H1 (cell line): ENCODE results near the gene CNTN3. TPM values are rescaled to one million over a fixed set of nuclear protein-coding genes. Genes with fewer than 3 reads are reported as not detected.

ENCODE experiments used
- CTCF ChIA-PET: fragments of 300-600 bp; sonication (Branson Sonifier 250); formaldehyde crosslinking; loops from one replicate; lab custom pipeline; 2021; ENCODE audit not compliant: partially characterized antibody; lab: Charles Lee
- POLR2A ChIA-PET: fragments of 300-600 bp; sonication (Branson Sonifier 250); formaldehyde crosslinking; loops from one replicate; lab custom pipeline; 2021; ENCODE audit warnings: inconsistent platforms; ENCODE audit not compliant: partially characterized antibody; lab: Charles Lee
- DNase-seq, 2 experiments: peaks; one replicate each; pipeline versions ENCODE4 v3.0.0 to v3.0.0-alpha.2; 2010 to 2022; ENCODE audit warnings: low spot score in 2 of 2, low read depth in 1 of 2, mixed read lengths in 1 of 2
- FAIRE-seq: peaks from 2 replicates; lab custom pipeline; 2011; peaks lifted over from hg19 to GRCh38; lab: Jason Lieb, UNC
- H2AFZ ChIP-seq: 2 replicates; pipeline ENCODE4 v1.8.1; 2012; ENCODE audit warnings: low read length, inconsistent platforms
- H2AK5ac ChIP-seq: 2 replicates; pipeline ENCODE4 v1.6.1; 2013; ENCODE audit warnings: low read depth, low read length
- H2BK120ac ChIP-seq: replicated peaks from 2 replicates; pipeline ENCODE3; 2013; ENCODE audit warnings: low read depth, low read length, inconsistent platforms
- H2BK12ac ChIP-seq: 2 replicates; pipeline ENCODE4 v1.6.1; 2013; ENCODE audit warnings: low read depth, low read length
- H2BK15ac ChIP-seq: 2 replicates; pipeline ENCODE4 v1.6.1; 2013; ENCODE audit warnings: low read length
- H2BK20ac ChIP-seq: 2 replicates; pipeline ENCODE4 v1.6.1; 2013; ENCODE audit warnings: low read length
- H2BK5ac ChIP-seq: 2 replicates; pipeline ENCODE4 v1.6.1; 2013; ENCODE audit warnings: low read depth, low read length
- H3K14ac ChIP-seq: 2 replicates; pipeline ENCODE4 v1.6.1; 2013; ENCODE audit warnings: inconsistent platforms; ENCODE audit not compliant: insufficient read length
- H3K18ac ChIP-seq: 2 replicates; pipeline ENCODE4 v1.6.1; 2013; ENCODE audit warnings: low read length; ENCODE audit errors: extremely low read depth
- H3K23ac ChIP-seq: 2 replicates; pipeline ENCODE4 v1.6.1; 2013; ENCODE audit warnings: inconsistent platforms; ENCODE audit not compliant: insufficient read length
- H3K23me2 ChIP-seq: 2 replicates; pipeline ENCODE4 v1.6.1; 2013; ENCODE audit warnings: low read depth, low read length
- H3K27ac ChIP-seq: 2 replicates; pipeline ENCODE4 v1.6.1; 2011; ENCODE audit warnings: low read depth, low read length, inconsistent platforms
- H3K27me3 ChIP-seq, 4 experiments: replicated peaks in 1 of 4; 1 replicate in 1 of 4; 2 replicates in 3 of 4; pipeline versions ENCODE4 v1.6.1 to v1.8.1; 2011 to 2013; ENCODE audit warnings: low read length in 3 of 4, mild to moderate bottlenecking in 3 of 4, inconsistent platforms in 2 of 4, mixed read lengths in 2 of 4, moderate library complexity in 1 of 4; ENCODE audit not compliant: control insufficient read depth in 3 of 4, insufficient read depth in 3 of 4; ENCODE audit errors: extremely low read depth in 1 of 4
- H3K36me3 ChIP-seq, 4 experiments: 2 replicates each; pipeline versions ENCODE4 v1.6.1 to v1.8.1; 2011 to 2013; ENCODE audit warnings: mild to moderate bottlenecking in 4 of 4, low read length in 3 of 4, moderate library complexity in 2 of 4, control low read depth in 1 of 4, inconsistent platforms in 1 of 4; ENCODE audit not compliant: insufficient read depth in 4 of 4, control insufficient read depth in 2 of 4
- H3K4ac ChIP-seq: replicated peaks from 2 replicates; pipeline ENCODE3; 2013; ENCODE audit warnings: low read length, low read depth, mixed read lengths, inconsistent platforms; ENCODE audit not compliant: insufficient read length
- H3K4me1 ChIP-seq, 4 experiments: replicated peaks in 1 of 4; 1 replicate in 1 of 4; 2 replicates in 3 of 4; pipeline versions ENCODE4 v1.6.1 to v1.8.1; 2011 to 2013; ENCODE audit warnings: low read length in 3 of 4, inconsistent platforms in 2 of 4, mixed read lengths in 1 of 4; ENCODE audit not compliant: insufficient read depth in 4 of 4, control insufficient read depth in 3 of 4
- H3K4me2 ChIP-seq, 2 experiments: 2 replicates each; pipeline versions ENCODE4 v1.6.1 to v1.8.1; 2011 to 2013; ENCODE audit warnings: low read depth in 2 of 2, low read length in 2 of 2, control low read depth in 1 of 2, inconsistent platforms in 1 of 2, mild to moderate bottlenecking in 1 of 2; ENCODE audit not compliant: insufficient read depth in 1 of 2
- H3K4me3 ChIP-seq, 4 experiments: fragments of 200-600, 300-600 bp in 1 of 4; sonication (generic), shearing (Covaris generic), sonication (Bioruptor Twin) in 1 of 4; 2 replicates each; pipeline versions ENCODE4 v1.5.1 to v1.8.1; 2011 to 2016; ENCODE audit warnings: low read length in 4 of 4, low read depth in 3 of 4, control low read depth in 2 of 4, inconsistent platforms in 2 of 4, mild to moderate bottlenecking in 2 of 4, mixed read lengths in 1 of 4, moderate library complexity in 1 of 4; ENCODE audit not compliant: insufficient read depth in 2 of 4; ENCODE audit errors: extremely low read depth in 1 of 4
- H3K56ac ChIP-seq: replicated peaks from 2 replicates; pipeline ENCODE3; 2013; ENCODE audit warnings: low read depth, mild to moderate bottlenecking, mixed read lengths, low read length, inconsistent platforms; ENCODE audit not compliant: insufficient read length
- H3K79me1 ChIP-seq: 2 replicates; pipeline ENCODE4 v1.6.1; 2013; ENCODE audit warnings: low read depth, low read length, control low read depth
- H3K79me2 ChIP-seq, 2 experiments: 2 replicates each; pipeline versions ENCODE4 v1.6.1 to v1.8.1; 2012 to 2013; ENCODE audit warnings: low read length in 2 of 2, mild to moderate bottlenecking in 2 of 2, inconsistent platforms in 1 of 2; ENCODE audit not compliant: insufficient read depth in 2 of 2, control insufficient read depth in 1 of 2
- H3K9ac ChIP-seq, 4 experiments: replicated peaks in 1 of 4; 1 replicate in 1 of 4; 2 replicates in 3 of 4; pipeline versions ENCODE4 v1.6.1 to v1.8.1; 2011 to 2013; ENCODE audit warnings: low read depth in 3 of 4, low read length in 3 of 4, control low read depth in 2 of 4, mild to moderate bottlenecking in 2 of 4, moderate library complexity in 2 of 4, inconsistent platforms in 1 of 4; ENCODE audit errors: extremely low read depth in 1 of 4
- H3K9me3 ChIP-seq, 2 experiments: 2 replicates each; pipeline versions ENCODE4 v1.6.1 to v1.8.1; 2012 to 2013; ENCODE audit warnings: mild to moderate bottlenecking in 2 of 2, moderate library complexity in 2 of 2, control low read depth in 1 of 2, inconsistent platforms in 1 of 2, low read depth in 1 of 2, low read length in 1 of 2, mixed read lengths in 1 of 2; ENCODE audit not compliant: insufficient read depth in 2 of 2
- H4K20me1 ChIP-seq, 2 experiments: replicated peaks in 1 of 2; 2 replicates each; pipeline versions ENCODE3 to v1.8.1; 2011 to 2013; ENCODE audit warnings: inconsistent platforms in 2 of 2, low read length in 2 of 2, mild to moderate bottlenecking in 1 of 2; ENCODE audit not compliant: insufficient read depth in 2 of 2, control insufficient read depth in 1 of 2
- H4K5ac ChIP-seq: 2 replicates; pipeline ENCODE4 v1.6.1; 2013; ENCODE audit warnings: low read length, low read depth, mixed read lengths, inconsistent platforms; ENCODE audit not compliant: insufficient read length
- H4K8ac ChIP-seq: 2 replicates; pipeline ENCODE4 v1.8.0; 2013; ENCODE audit warnings: mild to moderate bottlenecking, moderate library complexity, low read length, inconsistent platforms; ENCODE audit not compliant: insufficient read depth; ENCODE audit errors: extremely low read depth
- H4K91ac ChIP-seq: replicated peaks from 2 replicates; pipeline ENCODE3; 2013; ENCODE audit warnings: low read length, mixed read lengths, inconsistent platforms; ENCODE audit not compliant: insufficient read length
- GTF2F1 ChIP-seq: IDR thresholded peaks from 2 replicates; pipeline ENCODE4 v1.6.1; 2012; ENCODE audit warnings: low read depth, low read length, improper control_type of control experiment, borderline replicate concordance
- RNF2 ChIP-seq: fragments of 200-900, 300-1000 bp; sonication (generic); IDR thresholded peaks from 2 replicates; pipeline ENCODE4 v1.7.1; 2016; ENCODE audit warnings: borderline replicate concordance, low read depth, mild to moderate bottlenecking, antibody characterized with exemption, low read length; ENCODE audit not compliant: poor library complexity, severe bottlenecking; ENCODE audit errors: missing control alignments
- SP1 ChIP-seq: IDR thresholded peaks from 2 replicates; pipeline ENCODE4 v1.6.1; 2011; ENCODE audit warnings: low read depth, low read length
- WGBS, 2 experiments: shearing (Covaris generic) in 1 of 2; methylation state at CpG; one replicate each; pipeline versions ENCODE4 v1.1.6 to v1.1.7; 2013 to 2015; ENCODE audit warnings: low lambda C conversion rate in 2 of 2, mixed read lengths in 2 of 2, inconsistent platforms in 1 of 2, low coverage in 1 of 2, missing lambda C conversion rate in 1 of 2; ENCODE audit not compliant: insufficient replicate concordance in 2 of 2, insufficient coverage in 1 of 2, insufficient read length in 1 of 2; ENCODE audit errors: extremely low coverage in 1 of 2, missing lambda C conversion rate in 1 of 2; 5-methylcytosine and 5-hydroxymethylcytosine counted together
- polyA plus RNA-seq, 7 experiments: library from polyadenylated mRNA; depleted of rRNA in 3 of 7; stranded (reverse) in 5 of 7; unstranded in 2 of 7; fragments of >200 nt in 5 of 7; fragments of 200-250 nt in 2 of 7; gene quantifications; 1 replicate in 5 of 7; 2 replicates in 1 of 7; 4 replicates in 1 of 7; pipeline versions ENCODE4 v1.2.1 to v1.2.3, GENCODE V29; 2011 to 2013; ENCODE audit warnings: missing spikeins in 2 of 7, mixed read lengths in 2 of 7
- total RNA-seq: library from RNA; stranded (reverse); fragmentation: NEBNext Ultra II Directional; extraction: Animal tissue kit (Norgen Biotek cat#: 25700); gene quantifications from 2 replicates; pipeline ENCODE4 v1.2.1, GENCODE V29; 2021

Gene CNTN3
- total and polyA plus RNA-seq, 2 of the 8 experiments (the other 6 are each of a cell fraction or from before 2014, with no cell fraction given) = 0.11 to 0.13 TPM

DNA sequence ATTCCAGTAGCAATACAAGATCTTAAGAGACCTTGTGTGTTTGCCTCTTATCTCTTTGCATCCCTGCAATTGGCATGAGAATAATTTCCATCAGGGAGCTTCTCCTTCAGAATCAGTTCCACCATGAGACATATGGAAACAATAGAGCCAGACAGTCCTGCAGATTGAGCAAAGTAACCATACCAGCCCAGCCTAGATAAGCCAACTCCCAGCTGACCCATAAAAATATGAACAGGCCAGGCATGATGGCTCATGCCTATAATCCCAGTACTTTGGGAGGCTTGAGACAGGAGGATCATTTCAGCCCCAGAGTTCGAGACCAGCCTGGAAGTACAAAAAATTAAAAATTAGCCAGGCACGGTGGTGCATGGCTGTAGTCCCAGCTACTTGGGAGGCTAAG is 12.7 kb downstream of the CNTN3 start:
- Histone ChIP-seq H3K14ac (no peak overlapping the region), H3K56ac (no peak overlapping the region), H4K20me1 (no peaks in the 10 kb centered on the region), H2BK15ac (no peak overlapping the region), H2AK5ac (no peak overlapping the region; the same call in 1 of the 2 replicates), H2BK20ac (no peak overlapping the region), H3K79me1 (no peaks in the 10 kb centered on the region), H3K4me3 (no peak overlapping the region), H2BK5ac (no peak overlapping the region), H2BK120ac (no peak overlapping the region), H3K4me2 (no peak overlapping the region), H3K4ac (no peak overlapping the region), H3K4me1 (no peaks in the 10 kb centered on the region), H3K9me3 (peaks cover 0 to 5% of the 10 kb centered on the region in 2 experiments; a peak in 1 of 4 replicates), H4K91ac (no peak overlapping the region), H3K79me2 (no peaks in the 10 kb centered on the region), H3K23ac (no peak overlapping the region), H4K5ac (no peak overlapping the region), H4K8ac (no peak overlapping the region), H3K18ac (no peak overlapping the region), H3K36me3 (no peaks in the 10 kb centered on the region), H3K27ac (no peak overlapping the region), H3K27me3 (no peaks in the 10 kb centered on the region), H3K23me2 (no peaks in the 10 kb centered on the region), H3K9ac (no peak overlapping the region), H2BK12ac (no peak overlapping the region), H2AFZ (no peak overlapping the region)
- no peak for FAIRE-seq
- CTCF ChIA-PET = interaction anchor here (0.7 kb wide), 1 partner anchor 12 kb away, joined by 4 read pairs; the partner anchor contains the start of gene CNTN3
- POLR2A ChIA-PET = no interaction called here
- DNase-seq = no peak
- 83% methylated on average over 2 of the region's 2 CpGs; no CpG with 5 or more reads in 1 of the 2 experiments for WGBS, 2 experiments
- TF ChIP-seq SP1 (no peak), GTF2F1 (no peak), RNF2 (no peak)
